Measurements from ENCODE around the gene LHPP. TPM values are rescaled to one million over a fixed set of nuclear protein-coding genes. Genes with fewer than 3 reads are reported as not detected.

LHPP gene
- total RNA-seq, 1 donor from 2014 or later, result 16.2 TPM

DNA sequence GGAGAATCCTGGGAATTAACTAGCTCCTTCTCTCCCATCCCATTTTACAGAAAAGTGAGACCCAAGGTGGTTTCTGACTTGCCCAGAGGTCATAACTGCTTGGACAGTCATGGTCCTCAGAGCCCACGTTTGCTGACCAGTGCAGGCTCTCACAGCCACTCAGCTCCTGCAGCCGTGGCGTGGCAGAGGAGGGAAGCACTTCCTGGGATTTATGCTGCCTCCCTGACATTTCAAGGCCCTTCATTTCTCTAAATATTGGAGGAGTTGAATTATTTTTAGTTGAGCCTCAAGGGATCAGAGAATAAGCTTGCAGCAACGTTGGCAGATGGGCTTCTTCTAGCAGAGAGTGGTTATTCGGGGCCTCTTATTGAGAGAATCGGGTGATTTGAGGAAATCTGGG, 77.1 kb downstream of the LHPP start:
- TF ChIP-seq, protein P1, sequence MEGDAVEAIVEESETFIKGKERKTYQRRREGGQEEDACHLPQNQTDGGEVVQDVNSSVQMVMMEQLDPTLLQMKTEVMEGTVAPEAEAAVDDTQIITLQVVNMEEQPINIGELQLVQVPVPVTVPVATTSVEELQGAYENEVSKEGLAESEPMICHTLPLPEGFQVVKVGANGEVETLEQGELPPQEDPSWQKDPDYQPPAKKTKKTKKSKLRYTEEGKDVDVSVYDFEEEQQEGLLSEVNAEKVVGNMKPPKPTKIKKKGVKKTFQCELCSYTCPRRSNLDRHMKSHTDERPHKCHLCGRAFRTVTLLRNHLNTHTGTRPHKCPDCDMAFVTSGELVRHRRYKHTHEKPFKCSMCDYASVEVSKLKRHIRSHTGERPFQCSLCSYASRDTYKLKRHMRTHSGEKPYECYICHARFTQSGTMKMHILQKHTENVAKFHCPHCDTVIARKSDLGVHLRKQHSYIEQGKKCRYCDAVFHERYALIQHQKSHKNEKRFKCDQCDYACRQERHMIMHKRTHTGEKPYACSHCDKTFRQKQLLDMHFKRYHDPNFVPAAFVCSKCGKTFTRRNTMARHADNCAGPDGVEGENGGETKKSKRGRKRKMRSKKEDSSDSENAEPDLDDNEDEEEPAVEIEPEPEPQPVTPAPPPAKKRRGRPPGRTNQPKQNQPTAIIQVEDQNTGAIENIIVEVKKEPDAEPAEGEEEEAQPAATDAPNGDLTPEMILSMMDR (IDR thresholded peaks at IDR 0.05), result no peak
- Histone ChIP-seq H3K9me3 (no peaks in the 10 kb centered on the region), H3K27ac (no peak overlapping the region), H3K36me3 (no peaks in the 10 kb centered on the region), H3K4me1 (no peaks in the 10 kb centered on the region), H3K4me3 (no peak overlapping the region), H3K27me3 (no peaks in the 10 kb centered on the region)
- intact Hi-C loops (cut with DNase I), result loop anchor here (5.0 kb wide), 1 partner anchor 209 kb away; no protein-coding TSS in a partner anchor
- no peak for DNase-seq
- ATAC-seq, result no peak

GRCh38 chr10:124539935-124540641, 78.5 kb downstream of the LHPP start:
- ATAC-seq (peak; percentile 74), DNase-seq (peak; percentile 74)
- Histone ChIP-seq H3K4me3 (no peak overlapping the region), H3K36me3 (no peaks in the 10 kb centered on the region), H3K4me1 (no peaks in the 10 kb centered on the region), H3K9me3 (no peaks in the 10 kb centered on the region), H3K27ac (no peak overlapping the region), H3K27me3 (no peaks in the 10 kb centered on the region)
- intact Hi-C loops (cut with DNase I), result loop anchor here (5.0 kb wide), 1 partner anchor 207 kb away; no protein-coding TSS in a partner anchor
- TF ChIP-seq, protein P1 (IDR thresholded peaks at IDR 0.05), result peak; percentile 71

- Histone ChIP-seq H3K4me1 (no peaks in the 10 kb centered on the region), H3K4me3 (no peak overlapping the region), H3K27me3 (no peaks in the 10 kb centered on the region), H3K27ac (no peak overlapping the region), H3K9me3 (no peaks in the 10 kb centered on the region), H3K36me3 (no peaks in the 10 kb centered on the region)
- DNase-seq (no peak), ATAC-seq (no peak)
- intact Hi-C loops (cut with DNase I), result no loop called here
- TF ChIP-seq, protein P1 (IDR thresholded peaks at IDR 0.05), result no peak
Observed at GRCh38 chr10:124541076-124541903, 79.7 kb downstream of the LHPP start.

DNA sequence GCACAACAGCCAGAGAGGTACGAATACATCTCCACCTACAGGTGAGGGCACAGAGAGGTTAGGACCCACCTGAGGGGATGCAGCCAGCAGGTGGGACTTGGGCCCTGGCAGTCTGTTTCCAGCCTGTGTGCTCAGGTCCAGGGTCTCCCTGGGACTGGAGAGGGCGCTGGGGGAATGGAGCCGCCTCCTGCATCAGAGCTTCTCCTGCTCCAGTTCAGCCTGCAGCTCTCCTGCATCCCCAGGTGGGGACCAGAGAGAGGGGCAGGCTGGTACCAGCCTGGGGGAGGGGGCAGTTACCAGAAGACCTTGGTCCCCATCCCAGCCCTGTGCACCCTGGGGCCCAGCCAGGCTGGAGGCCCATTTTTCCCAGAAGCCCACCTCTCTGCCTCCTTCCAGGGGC, 80.7 kb downstream of the LHPP start:
- Histone ChIP-seq H3K9me3 (no peaks in the 10 kb centered on the region), H3K4me1 (no peaks in the 10 kb centered on the region), H3K36me3 (no peaks in the 10 kb centered on the region), H3K27me3 (no peaks in the 10 kb centered on the region), H3K4me3 (no peak overlapping the region), H3K27ac (no peak overlapping the region)
- TF ChIP-seq, protein P1 (IDR thresholded peaks at IDR 0.05), result no peak
- intact Hi-C loops (cut with DNase I), result no loop called here
- ATAC-seq (no peak), DNase-seq (no peak)

- no peaks in the 10 kb centered on the region for H3K4me1 ChIP-seq
- H3K9me3 ChIP-seq, result no peaks in the 10 kb centered on the region
- no peak overlapping the region for H3K27ac ChIP-seq
- H3K36me3 ChIP-seq, result no peaks in the 10 kb centered on the region
- DNase-seq (no peak), ATAC-seq (no peak)
- no peaks in the 10 kb centered on the region for H3K27me3 ChIP-seq
- H3K4me3 ChIP-seq, result no peak overlapping the region
- intact Hi-C loops (cut with DNase I), result no loop called here
- TF ChIP-seq, protein P1 (IDR thresholded peaks at IDR 0.05), result no peak
Observed at GRCh38 chr10:124543146-124543545, 81.5 kb downstream of the LHPP start.

All from upper lobe of right lung (tissue), 1 donor.